SK-N-MC (cell line): ENCODE measurements around the gene TPRA1.

Experiments used
- DNase-seq: peaks from one replicate; pipeline ENCODE4 v3.0.0-alpha.2; 2011; ENCODE audit warnings: low read depth, low spot score
- H3K27ac ChIP-seq: fragments of 200-600 bp; sonication (generic); 2 replicates; pipeline ENCODE4 v1.5.1; 2016; ENCODE audit warnings: mixed run types
- H3K36me3 ChIP-seq: fragments of 200-600 bp; sonication (generic); 2 replicates; pipeline ENCODE4 v1.6.1; 2017; ENCODE audit warnings: antibody characterized with exemption, low read length, mixed read lengths; ENCODE audit not compliant: insufficient read depth
- H3K4me3 ChIP-seq: fragments of 200-600 bp; sonication (generic); 2 replicates; pipeline ENCODE4 v1.5.1; 2016
- H3K9ac ChIP-seq: fragments of 200-600 bp; sonication (generic); 2 replicates; pipeline ENCODE4 v1.8.0; 2017; ENCODE audit warnings: mixed run types, mixed read lengths; ENCODE audit not compliant: insufficient read length
- H3K9me3 ChIP-seq: fragments of 200-600 bp; sonication (generic); 2 replicates; pipeline ENCODE4 v1.6.1; 2017; ENCODE audit warnings: low read depth, mild to moderate bottlenecking, antibody characterized with exemption, low read length, moderate library complexity, mixed read lengths
- EZH2 ChIP-seq: fragments of 200-600 bp; sonication (generic); IDR thresholded peaks from one replicate; pipeline ENCODE4 v1.6.1; 2017; ENCODE audit warnings: antibody characterized with exemption
- FOXP2 ChIP-seq: optimal IDR thresholded peaks from 2 replicates; pipeline ENCODE3; 2011; ENCODE audit warnings: mild to moderate bottlenecking, moderate library complexity; ENCODE audit not compliant: insufficient read depth; ENCODE audit errors: extremely low read length, control extremely low read depth
- POLR2AphosphoS5 ChIP-seq: IDR thresholded peaks from 2 replicates; pipeline ENCODE4 v1.6.1; 2012; ENCODE audit warnings: mild to moderate bottlenecking, low read depth, low read length, borderline replicate concordance

The TPRA1 gene

DNA sequence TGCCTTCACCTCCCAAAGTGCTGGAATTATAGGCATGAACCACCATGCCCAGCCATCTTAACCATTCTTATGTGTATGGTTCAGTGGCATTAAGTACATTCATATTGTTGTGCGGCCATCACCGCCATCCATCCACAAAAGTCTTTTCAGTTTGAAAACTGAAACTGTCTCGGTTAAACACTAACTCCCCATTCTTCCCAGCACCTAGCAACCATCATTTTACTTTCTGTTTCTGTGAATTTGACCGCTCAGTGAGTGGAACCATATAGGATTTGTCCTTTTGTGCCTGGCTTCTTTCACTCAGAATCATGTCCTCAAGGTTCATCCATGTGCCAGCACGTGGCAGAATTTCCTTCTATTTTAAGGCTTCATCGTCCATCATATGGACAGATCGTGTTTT, 13.5 kb upstream of the TPRA1 start:
- Histone ChIP-seq H3K27ac (no peak overlapping the region), H3K4me3 (no peak overlapping the region), H3K36me3 (peaks cover 100% of the 10 kb centered on the region), H3K9ac (no peak overlapping the region), H3K9me3 (no peaks in the 10 kb centered on the region)
- TF ChIP-seq FOXP2 = no peak
- no peak for TF ChIP-seq EZH2
- no peak for TF ChIP-seq POLR2AphosphoS5
- DNase-seq = no peak

DNA sequence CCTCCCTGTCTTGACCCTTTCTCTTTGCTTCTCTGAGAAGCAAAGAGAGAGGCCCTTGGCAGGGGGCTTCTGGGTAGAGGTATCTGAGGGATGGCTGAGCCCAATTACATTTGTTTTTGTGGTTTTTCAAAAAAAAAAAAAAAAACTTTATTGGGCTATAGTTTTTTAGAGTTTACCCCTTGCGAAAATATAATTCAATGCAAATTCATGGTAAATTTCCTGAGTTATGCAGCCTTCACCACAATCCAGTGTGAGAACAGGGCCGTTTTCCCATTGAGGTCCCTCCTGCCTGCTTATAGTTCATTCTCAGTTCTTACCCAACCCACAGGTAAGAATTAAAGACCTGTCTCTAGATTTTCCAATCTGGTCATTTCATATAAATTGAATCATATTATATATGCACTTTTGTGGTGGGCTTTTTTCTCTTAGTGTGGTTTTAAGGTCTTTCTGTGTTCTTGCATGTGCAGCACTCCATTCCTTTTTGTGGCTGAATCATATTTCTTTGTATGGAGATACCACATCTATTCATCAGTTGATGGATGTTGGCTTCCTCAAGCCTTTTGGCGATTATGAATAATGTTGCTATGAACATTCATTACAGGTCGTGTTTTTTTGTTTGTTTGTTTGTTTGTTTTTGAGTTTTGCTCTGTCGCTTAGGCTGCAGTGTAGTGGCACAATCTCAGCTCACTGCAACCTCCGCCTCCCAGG, 10.4 kb upstream of the TPRA1 start:
- TF ChIP-seq POLR2AphosphoS5 (peak; percentile 38; the same call in 1 of the 2 replicates), FOXP2 (no peak), EZH2 (no peak)
- Histone ChIP-seq H3K4me3 (peak overlapping the region; percentile 87), H3K36me3 (peaks cover 68% of the 10 kb centered on the region), H3K27ac (peak overlapping the region; percentile 89), H3K9ac (peak overlapping the region; percentile 98), H3K9me3 (no peaks in the 10 kb centered on the region)
- DNase-seq = peak; percentile 64

DNA sequence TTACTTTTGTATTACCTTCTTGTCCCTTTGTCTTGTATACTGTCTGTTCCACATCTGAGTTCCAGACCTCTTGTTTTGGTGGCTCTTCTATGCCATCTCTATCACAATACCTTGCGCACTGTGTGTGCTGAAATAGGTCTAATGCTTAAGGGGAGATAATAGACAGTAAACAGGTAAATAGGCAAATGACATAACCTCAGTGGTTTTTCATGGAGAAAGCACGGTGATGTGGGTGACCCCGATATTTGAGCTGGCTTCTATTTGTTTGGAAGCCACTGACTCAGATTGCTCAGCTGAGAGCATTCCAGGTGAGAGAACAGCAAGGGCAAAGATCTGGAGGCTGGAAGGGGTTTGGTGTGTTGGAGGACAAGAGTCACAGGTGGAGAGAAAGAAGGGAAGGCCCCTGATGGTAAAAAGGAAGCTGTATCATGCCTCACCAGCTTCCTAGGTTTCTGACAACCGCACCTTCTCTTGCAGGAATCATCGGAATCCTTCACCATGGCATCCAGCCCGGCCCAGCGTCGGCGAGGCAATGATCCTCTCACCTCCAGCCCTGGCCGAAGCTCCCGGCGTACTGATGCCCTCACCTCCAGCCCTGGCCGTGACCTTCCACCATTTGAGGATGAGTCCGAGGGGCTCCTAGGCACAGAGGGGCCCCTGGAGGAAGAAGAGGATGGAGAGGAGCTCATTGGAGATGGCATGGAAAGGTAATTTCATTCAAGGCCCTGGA, 8.5 kb upstream of the TPRA1 start:
- Histone ChIP-seq H3K27ac (peak overlapping the region; percentile 89), H3K9ac (peak overlapping the region; percentile 98), H3K36me3 (peaks cover 50% of the 10 kb centered on the region), H3K4me3 (peak overlapping the region; percentile 87), H3K9me3 (no peaks in the 10 kb centered on the region)
- TF ChIP-seq POLR2AphosphoS5 (no peak; the same call in 1 of the 2 replicates), FOXP2 (no peak), EZH2 (no peak)
- no peak for DNase-seq

DNA sequence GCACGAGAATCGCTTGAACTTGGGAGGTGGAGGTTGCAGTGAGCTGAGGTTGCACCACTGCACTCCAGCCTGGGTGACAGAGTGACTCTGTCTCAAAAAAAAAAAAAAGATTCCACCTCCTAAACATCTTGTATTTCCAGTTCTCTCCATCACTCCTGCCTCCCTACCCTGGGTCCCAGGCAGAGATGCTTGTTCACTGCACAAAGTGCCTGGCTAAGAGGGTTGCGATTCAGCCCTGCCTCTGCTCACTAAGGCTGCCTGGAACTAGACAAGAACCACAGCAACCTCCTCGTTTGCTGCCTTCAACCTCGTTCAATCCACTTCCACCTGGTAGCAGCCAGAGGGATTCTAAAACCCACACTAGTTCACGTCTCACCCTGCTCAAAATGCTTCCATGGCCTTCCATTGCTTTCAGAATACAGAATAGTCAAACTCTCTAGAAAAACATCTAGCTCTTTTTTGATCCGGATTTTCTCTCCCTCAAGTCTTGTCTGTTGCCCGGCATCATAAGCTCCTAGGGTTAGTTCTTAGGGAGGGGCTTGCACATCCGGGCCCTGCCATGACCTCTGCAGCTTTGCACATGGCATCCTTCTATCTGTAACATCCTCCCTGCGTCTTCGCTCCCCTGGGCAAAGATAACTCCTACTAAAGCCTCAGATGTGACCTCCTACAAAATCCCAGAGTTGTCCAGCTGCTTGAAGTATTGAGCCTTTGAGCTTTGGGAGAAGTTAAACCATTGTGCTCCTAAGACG, 6.7 kb upstream of the TPRA1 start:
- no peaks in the 10 kb centered on the region for H3K9me3 ChIP-seq
- H3K27ac ChIP-seq = no peak overlapping the region
- no peak for TF ChIP-seq EZH2
- no peak for TF ChIP-seq POLR2AphosphoS5
- no peak for TF ChIP-seq FOXP2
- H3K9ac ChIP-seq = peak overlapping the region; percentile 98
- H3K36me3 ChIP-seq = peaks cover 31% of the 10 kb centered on the region
- H3K4me3 ChIP-seq = peak overlapping the region; percentile 87
- no peak for DNase-seq

DNA sequence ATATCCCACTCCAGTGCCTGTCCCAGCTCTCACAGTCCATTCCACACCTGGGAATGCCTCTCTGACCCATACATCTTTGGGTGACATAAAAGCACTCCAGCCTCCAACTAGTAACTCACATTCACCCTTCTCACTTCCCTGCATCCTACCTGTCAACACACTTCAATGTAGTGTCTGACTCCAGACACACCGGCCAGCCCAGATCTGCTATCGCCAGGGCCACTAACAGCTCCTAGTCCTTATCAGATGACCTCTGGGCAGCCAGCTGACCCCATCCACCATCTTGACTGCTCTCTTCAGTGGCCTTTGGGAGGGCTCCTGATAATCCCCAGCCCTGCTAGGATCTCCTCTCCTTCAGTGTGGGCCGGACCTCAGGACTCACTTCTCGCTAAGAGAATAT, 4.8 kb upstream of the TPRA1 start:
- TF ChIP-seq EZH2 = no peak
- TF ChIP-seq POLR2AphosphoS5 = no peak
- TF ChIP-seq FOXP2 = no peak
- DNase-seq = no peak
- no peak overlapping the region for H3K9ac ChIP-seq
- H3K36me3 ChIP-seq = peaks cover 12% of the 10 kb centered on the region
- no peak overlapping the region for H3K4me3 ChIP-seq
- no peak overlapping the region for H3K27ac ChIP-seq
- no peaks in the 10 kb centered on the region for H3K9me3 ChIP-seq

DNA sequence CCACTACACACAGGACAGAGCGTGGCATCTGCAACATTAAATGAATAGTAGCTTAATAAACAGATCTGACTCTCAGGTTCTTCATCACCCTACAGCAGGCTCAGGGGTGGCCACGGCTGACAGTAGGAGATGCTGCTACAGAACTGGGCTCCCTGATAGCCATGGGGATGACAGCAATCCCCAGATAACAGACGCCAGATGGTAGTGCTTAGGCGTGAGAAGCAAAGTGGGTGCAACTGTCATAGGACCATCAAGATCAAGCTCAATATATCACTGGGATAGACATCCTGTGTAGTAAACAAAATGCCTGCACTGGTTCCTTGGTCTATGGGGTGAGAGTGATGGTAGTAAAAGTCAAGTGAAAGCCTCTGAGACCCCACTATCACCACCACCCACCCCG, 2.6 kb upstream of the TPRA1 start:
- Histone ChIP-seq H3K27ac (no peak overlapping the region), H3K36me3 (no peaks in the 10 kb centered on the region), H3K4me3 (no peak overlapping the region), H3K9me3 (no peaks in the 10 kb centered on the region), H3K9ac (no peak overlapping the region)
- DNase-seq = no peak
- TF ChIP-seq EZH2 = no peak
- no peak for TF ChIP-seq POLR2AphosphoS5
- TF ChIP-seq FOXP2 = no peak

DNA sequence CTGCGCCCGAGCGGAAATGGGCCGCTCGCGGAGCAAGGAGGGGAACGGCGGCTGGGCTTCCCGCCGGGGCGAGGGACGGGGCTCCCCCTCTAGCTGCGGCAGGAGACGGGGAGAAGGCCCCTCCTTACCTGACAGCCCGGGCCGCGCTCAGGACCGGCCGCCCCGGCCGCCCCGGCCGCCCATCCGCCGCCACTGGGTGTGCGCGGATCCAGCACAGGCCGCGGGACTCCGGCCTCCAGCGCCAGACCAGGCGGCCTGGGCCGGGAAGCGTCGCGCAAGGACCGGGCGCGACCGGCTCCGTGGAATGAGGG, 296 bp downstream of the TPRA1 start:
- TF ChIP-seq FOXP2 (no peak), POLR2AphosphoS5 (no peak), EZH2 (no peak)
- Histone ChIP-seq H3K4me3 (peak overlapping the region; percentile 99), H3K27ac (no peak overlapping the region), H3K36me3 (no peaks in the 10 kb centered on the region), H3K9ac (peak overlapping the region; percentile 95), H3K9me3 (no peaks in the 10 kb centered on the region)
- DNase-seq = no peak

DNA sequence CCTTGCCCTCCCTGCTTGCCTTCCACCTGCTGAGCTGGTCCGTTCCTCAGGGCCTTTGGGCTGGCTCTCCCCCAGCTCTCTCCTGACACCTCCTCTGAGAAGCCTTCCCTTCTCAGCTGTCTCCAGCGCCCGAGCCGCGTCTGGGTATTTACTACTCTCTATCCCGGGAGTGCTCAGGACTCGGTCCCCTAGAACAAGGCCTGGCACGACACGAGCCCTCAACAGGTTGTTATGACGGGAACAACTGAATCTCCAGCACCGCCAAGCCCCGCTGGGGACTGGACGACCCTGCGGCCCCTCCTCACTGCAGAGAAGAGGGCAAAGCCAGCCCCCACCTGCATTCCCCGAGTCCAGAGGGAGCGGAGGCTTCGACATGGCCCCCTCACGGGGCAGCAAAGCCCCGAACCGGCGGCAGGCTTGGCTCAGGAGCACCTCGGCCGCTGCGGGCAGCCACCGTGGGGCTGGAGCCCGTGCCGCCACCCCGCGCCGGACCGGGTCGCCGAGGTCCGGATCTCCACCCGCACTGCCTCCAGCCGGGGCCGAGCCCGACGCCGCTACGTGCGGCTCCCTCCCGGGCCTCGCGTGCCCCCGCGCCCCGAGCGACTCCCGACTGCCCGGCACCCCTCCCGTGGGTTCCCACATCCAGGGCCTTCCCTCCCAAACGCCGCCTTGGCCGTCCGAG, 792 bp downstream of the TPRA1 start:
- H3K4me3 ChIP-seq = peak overlapping the region; percentile 99
- no peak for TF ChIP-seq FOXP2
- no peak for TF ChIP-seq POLR2AphosphoS5
- TF ChIP-seq EZH2 = no peak
- no peaks in the 10 kb centered on the region for H3K9me3 ChIP-seq
- no peak overlapping the region for H3K27ac ChIP-seq
- H3K9ac ChIP-seq = peak overlapping the region; percentile 95
- H3K36me3 ChIP-seq = no peaks in the 10 kb centered on the region
- no peak for DNase-seq
